GM23248 (cell line): ENCODE measurements around the gene CPAMD8. TPM values are rescaled to one million over a fixed set of nuclear protein-coding genes. Genes with fewer than 3 reads are reported as not detected.
"Not testable (repeated sequence)": the region's sequence is repeated elsewhere in the genome, so short reads cannot be mapped to it uniquely, and the experiment has no call there.

Experiments used
- DNase-seq: peaks from one replicate; pipeline ENCODE4 v3.0.0-alpha.2; 2015
- H2AFZ ChIP-seq: fragments of 200-600 bp; sonication (generic); 2 replicates; pipeline ENCODE4 v1.6.1; 2016; ENCODE audit warnings: antibody characterized with exemption
- H3F3A ChIP-seq: fragments of 200-600 bp; sonication (generic); 2 replicates; pipeline ENCODE4 v1.6.1; 2016; ENCODE audit warnings: mild to moderate bottlenecking, antibody characterized with exemption, mixed run types; ENCODE audit not compliant: insufficient read depth
- H3K27ac ChIP-seq: fragments of 200-600 bp; sonication (generic); 2 replicates; pipeline ENCODE4 v1.5.1; 2016; ENCODE audit warnings: mild to moderate bottlenecking
- H3K27me3 ChIP-seq: fragments of 200-600 bp; sonication (generic); replicated peaks from 2 replicates; pipeline ENCODE4 v1.6.1; 2016; ENCODE audit warnings: mild to moderate bottlenecking; ENCODE audit not compliant: insufficient read depth
- H3K36me3 ChIP-seq: fragments of 200-600 bp; sonication (generic); 2 replicates; pipeline ENCODE4 v1.6.1; 2016; ENCODE audit warnings: low read depth, mild to moderate bottlenecking
- H3K4me1 ChIP-seq: fragments of 200-600 bp; sonication (generic); 2 replicates; pipeline ENCODE4 v1.6.1; 2016; ENCODE audit warnings: mild to moderate bottlenecking; ENCODE audit not compliant: insufficient read depth
- H3K4me2 ChIP-seq: fragments of 200-600 bp; sonication (generic); one replicate; pipeline ENCODE4 v1.6.1; 2016; ENCODE audit warnings: mild to moderate bottlenecking; ENCODE audit not compliant: unreplicated experiment
- H3K4me3 ChIP-seq: fragments of 200-600 bp; sonication (generic); 2 replicates; pipeline ENCODE4 v1.5.1; 2016; ENCODE audit warnings: mild to moderate bottlenecking
- H3K79me2 ChIP-seq: fragments of 200-600 bp; sonication (generic); 2 replicates; pipeline ENCODE4 v1.6.1; 2016; ENCODE audit warnings: mild to moderate bottlenecking; ENCODE audit not compliant: insufficient read depth
- H3K9ac ChIP-seq: fragments of 200-600 bp; sonication (generic); 2 replicates; pipeline ENCODE4 v1.6.1; 2016; ENCODE audit warnings: mild to moderate bottlenecking
- H3K9me2 ChIP-seq: fragments of 200-600 bp; sonication (generic); 2 replicates; pipeline ENCODE4 v1.6.1; 2016; ENCODE audit warnings: mixed run types, mild to moderate bottlenecking, moderate library complexity; ENCODE audit not compliant: insufficient read depth
- H3K9me3 ChIP-seq: fragments of 200-600 bp; sonication (generic); one replicate; pipeline ENCODE4 v1.6.1; 2017; ENCODE audit warnings: low read depth
- H4K20me1 ChIP-seq: fragments of 200-600 bp; sonication (generic); 2 replicates; pipeline ENCODE4 v1.6.0; 2016; ENCODE audit not compliant: insufficient read depth
- EZH2 ChIP-seq: fragments of 200-600 bp; sonication (generic); IDR thresholded peaks from 2 replicates; pipeline ENCODE4 v1.6.1; 2018; ENCODE audit warnings: antibody characterized with exemption, mild to moderate bottlenecking; ENCODE audit not compliant: insufficient read depth, poor library complexity, severe bottlenecking
- EZH2phosphoT487 ChIP-seq: fragments of 200-600 bp; sonication (generic); IDR thresholded peaks from 2 replicates; pipeline ENCODE4 v1.6.1; 2018; ENCODE audit warnings: antibody characterized with exemption, moderate library complexity, mild to moderate bottlenecking, low read depth; ENCODE audit not compliant: insufficient read depth
- WGBS, 2 experiments: methylation state at CpG; one replicate each; pipeline ENCODE4 v1.1.6; 2015 to 2017; ENCODE audit warnings: low lambda C conversion rate in 2 of 2, low coverage in 1 of 2; ENCODE audit errors: missing lambda C conversion rate in 2 of 2; 5-methylcytosine and 5-hydroxymethylcytosine counted together
- in situ Hi-C: fragments of 300-500 bp; cut with MboI; formaldehyde crosslinking; loops from 2 replicates; pipeline ENCODE4 v1.15.0; 2020
- polyA plus RNA-seq: library from polyadenylated mRNA; unstranded; fragments of >200 nt; fragmentation: Nextera tagmentation; extraction: Ambion mirVana; gene quantifications from 2 replicates; pipeline ENCODE4 v1.2.1, GENCODE V29; 2016
- total RNA-seq: library from RNA; depleted of rRNA; stranded (reverse); fragments of >200 nt; shearing (Covaris generic); gene quantifications from 2 replicates; pipeline ENCODE4 v1.2.3, GENCODE V29; 2014

The CPAMD8 gene
- total and polyA plus RNA-seq, 2 experiments from 2014 or later, result 0.76 to 0.80 TPM

DNA sequence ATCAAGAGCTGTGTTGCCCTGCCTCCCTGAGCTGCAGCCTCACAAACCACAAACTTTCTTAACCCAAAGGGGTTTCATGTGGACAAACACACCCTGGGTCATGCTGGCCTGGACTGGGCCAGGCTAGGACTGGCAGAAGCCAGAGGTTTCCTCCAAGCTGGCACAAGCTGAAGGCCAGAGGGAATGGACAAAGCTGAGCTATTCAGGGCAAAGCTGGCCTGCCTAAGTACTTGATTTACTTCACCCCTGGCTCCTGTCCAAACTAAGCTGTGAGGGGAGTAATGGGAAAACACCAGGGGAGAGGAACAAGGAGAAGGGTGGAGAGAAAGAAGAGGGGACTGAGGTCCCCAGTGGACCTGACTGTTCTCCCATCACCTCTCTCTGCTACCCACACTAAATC is 6.2 kb downstream of the CPAMD8 start:
- H3K4me1 ChIP-seq, result no peaks in the 10 kb centered on the region
- TF ChIP-seq EZH2 (no peak), EZH2phosphoT487 (no peak)
- no peak for DNase-seq
- no peak overlapping the region for H3K4me2 ChIP-seq
- no peaks in the 10 kb centered on the region for H3K79me2 ChIP-seq
- no peak overlapping the region for H3K27ac ChIP-seq
- H3K4me3 ChIP-seq, result no peak overlapping the region
- H3F3A ChIP-seq, result no peaks in the 10 kb centered on the region
- no peaks in the 10 kb centered on the region for H3K9me3 ChIP-seq
- H3K9me2 ChIP-seq, result no peaks in the 10 kb centered on the region
- H2AFZ ChIP-seq, result no peak overlapping the region
- H3K36me3 ChIP-seq, result no peaks in the 10 kb centered on the region
- H3K27me3 ChIP-seq, result peaks cover 22% of the 10 kb centered on the region
- H4K20me1 ChIP-seq, result no peaks in the 10 kb centered on the region
- H3K9ac ChIP-seq, result no peak overlapping the region
- in situ Hi-C loops, result no loop called here

DNA sequence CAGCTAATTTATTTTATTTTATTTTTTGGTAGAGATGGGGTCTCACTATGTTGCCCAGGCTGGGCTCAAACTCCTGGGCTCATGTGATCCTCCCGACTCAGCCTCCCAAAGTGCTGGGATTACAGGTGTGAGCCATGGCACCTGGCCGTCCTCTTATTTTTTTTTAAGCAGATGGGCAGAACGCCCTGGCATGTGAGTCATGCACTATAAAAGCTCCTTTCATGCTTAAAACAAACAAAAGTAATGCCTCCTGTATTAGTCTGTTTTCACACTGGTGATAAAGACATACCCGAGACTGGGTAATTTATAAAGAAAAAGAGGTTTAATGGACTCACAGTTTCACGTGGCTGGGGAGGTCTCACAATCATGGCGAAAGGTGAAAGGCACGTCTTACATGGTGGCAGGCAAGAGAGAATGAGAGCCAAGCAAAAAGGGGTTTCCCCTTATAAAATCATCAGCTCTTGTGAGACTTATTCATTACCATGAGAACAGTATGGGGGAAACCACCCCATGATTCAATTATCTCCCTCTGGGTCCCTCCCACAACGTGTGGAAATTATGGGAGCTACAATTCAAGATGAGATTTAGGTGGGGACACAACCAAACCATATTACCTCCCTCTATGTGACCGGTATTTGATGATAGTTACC is 12.3 kb downstream of the CPAMD8 start:
- in situ Hi-C loops, H3K79me2 ChIP-seq, H3K4me3 ChIP-seq, H3K27me3 ChIP-seq, H3K9me2 ChIP-seq, H3K36me3 ChIP-seq, DNase-seq, H3K9ac ChIP-seq, H2AFZ ChIP-seq, H3K27ac ChIP-seq, H4K20me1 ChIP-seq, H3K4me1 ChIP-seq, H3F3A ChIP-seq, H3K4me2 ChIP-seq, H3K9me3 ChIP-seq: not testable (repeated sequence)
- 33 to 36% methylated on average over 9 of the region's 9 CpGs for WGBS, 2 experiments

DNA sequence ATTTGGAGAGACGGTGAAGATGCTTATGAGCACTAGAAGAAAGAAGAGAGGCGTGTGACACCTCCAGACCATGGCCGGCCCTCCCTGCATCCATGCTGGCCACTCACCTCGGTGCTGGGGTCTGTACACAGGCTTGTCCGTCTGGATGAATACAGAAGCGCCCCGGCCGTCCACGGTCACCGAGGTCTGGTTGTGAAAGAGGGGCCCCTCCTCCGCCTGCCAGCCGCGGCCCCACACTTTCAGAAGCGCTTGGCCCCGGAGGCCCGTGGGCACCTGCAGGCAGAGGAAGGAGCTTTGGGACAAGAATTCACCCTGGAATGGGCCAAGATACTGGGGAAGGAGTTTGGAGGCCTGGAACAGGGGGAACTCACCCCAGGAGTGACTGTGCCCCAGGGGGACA is 15.1 kb downstream of the CPAMD8 start:
- Histone ChIP-seq H3K27me3 (0 out of 2 replicates have a peak, but pooled peaks cover 10% of the 10 kb centered on the region), H2AFZ (no peak overlapping the region), H3K4me3 (no peak overlapping the region), H3K79me2 (no peaks in the 10 kb centered on the region), H3K4me1 (no peaks in the 10 kb centered on the region), H4K20me1 (no peaks in the 10 kb centered on the region), H3K9me2 (no peaks in the 10 kb centered on the region), H3K9ac (no peak overlapping the region), H3K36me3 (no peaks in the 10 kb centered on the region), H3K9me3 (no peaks in the 10 kb centered on the region), H3K27ac (no peak overlapping the region), H3F3A (no peaks in the 10 kb centered on the region), H3K4me2 (no peak overlapping the region)
- no peak for TF ChIP-seq EZH2
- TF ChIP-seq EZH2phosphoT487, result no peak
- no peak for DNase-seq
- in situ Hi-C loops, result no loop called here
- WGBS, 2 experiments, result 64 to 72% methylated on average over 13 to 16 of the region's 16 CpGs

DNA sequence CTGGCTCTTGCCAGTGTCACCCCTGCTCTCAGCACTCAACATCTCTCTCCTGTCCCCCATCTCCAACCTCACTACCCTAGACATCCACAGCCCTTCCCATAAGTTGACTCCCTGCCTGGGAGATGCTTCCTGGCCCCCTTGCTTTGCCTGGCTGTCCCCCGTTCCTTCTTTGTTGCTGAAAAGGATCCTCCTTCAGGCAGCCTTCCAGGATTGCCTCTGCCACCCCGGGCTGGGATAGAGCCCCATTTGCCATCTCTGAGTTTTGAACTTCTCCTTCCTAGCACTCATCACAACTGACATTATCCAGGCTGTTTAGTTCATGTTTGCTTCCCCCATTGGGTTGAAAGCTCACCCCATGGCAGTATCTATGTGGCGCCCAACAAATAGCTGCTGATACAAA is 20.0 kb downstream of the CPAMD8 start:
- no peaks in the 10 kb centered on the region for H3K9me3 ChIP-seq
- no peak for TF ChIP-seq EZH2phosphoT487
- TF ChIP-seq EZH2, result no peak
- no peak for DNase-seq
- no peak overlapping the region for H3K4me3 ChIP-seq
- no peaks in the 10 kb centered on the region for H4K20me1 ChIP-seq
- WGBS, 2 experiments, result 36 to 44% methylated on average over 3 of the region's 3 CpGs
- H3K79me2 ChIP-seq, result no peaks in the 10 kb centered on the region
- no peaks in the 10 kb centered on the region for H3K4me1 ChIP-seq
- H2AFZ ChIP-seq, result no peak overlapping the region
- in situ Hi-C loops, result no loop called here
- H3K4me2 ChIP-seq, result no peak overlapping the region
- no peaks in the 10 kb centered on the region; the same call in 1 of the 2 replicates for H3K27me3 ChIP-seq
- H3K9me2 ChIP-seq, result no peaks in the 10 kb centered on the region
- H3K36me3 ChIP-seq, result no peaks in the 10 kb centered on the region
- no peak overlapping the region for H3K9ac ChIP-seq
- H3F3A ChIP-seq, result no peaks in the 10 kb centered on the region
- no peak overlapping the region for H3K27ac ChIP-seq

DNA sequence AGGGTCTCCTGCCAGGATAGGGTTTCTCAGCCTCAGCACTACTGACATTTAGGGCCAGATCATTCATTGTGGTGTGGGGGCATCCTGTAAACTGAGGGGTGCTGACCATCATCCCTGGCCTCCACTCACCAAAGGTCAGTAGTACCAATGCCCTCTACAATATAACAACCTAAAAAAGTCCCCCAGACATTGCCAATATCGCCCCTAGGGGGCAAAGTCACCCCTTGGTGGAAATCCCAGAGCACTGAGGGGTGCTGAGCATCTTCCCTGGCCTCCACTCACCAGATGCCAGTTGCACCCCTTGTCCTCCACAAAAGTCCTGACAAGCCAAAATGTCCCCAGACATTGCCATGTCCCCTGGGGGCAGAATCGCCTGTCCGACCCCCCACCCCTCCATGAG is 21.6 kb downstream of the CPAMD8 start:
- Histone ChIP-seq H3K36me3 (no peaks in the 10 kb centered on the region), H3K27me3 (no peaks in the 10 kb centered on the region; the same call in 1 of the 2 replicates), H4K20me1 (no peaks in the 10 kb centered on the region), H3K27ac (no peak overlapping the region), H3K9me2 (no peaks in the 10 kb centered on the region), H3K9ac (no peak overlapping the region), H3K4me1 (no peaks in the 10 kb centered on the region), H2AFZ (no peak overlapping the region), H3K4me3 (no peak overlapping the region), H3K4me2 (no peak overlapping the region), H3F3A (no peaks in the 10 kb centered on the region), H3K9me3 (no peaks in the 10 kb centered on the region), H3K79me2 (no peaks in the 10 kb centered on the region)
- DNase-seq, result no peak
- WGBS, 2 experiments, result 48 to 55% methylated on average over 2 to 3 of the region's 3 CpGs
- in situ Hi-C loops, result no loop called here
- TF ChIP-seq EZH2phosphoT487 (no peak), EZH2 (no peak)
